ENCODE results near the gene C16orf87.
A peak's percentile ranks its signal among the peaks of the same experiment; 100 is the strongest.

The C16orf87 gene

GRCh38 chr16:46782320-46782719, 48.7 kb downstream of the C16orf87 start:
- in situ Hi-C loops (cut with HindIII; ENCODE audit: low sequenced_read_pairs), result no loop called here
- no peak for TF ChIP-seq CTCF (IDR thresholded peaks at IDR 0.05; ENCODE audit: low read depth, low read length)
- DNase-seq (ENCODE audit: low read depth, low spot score), result no peak
- H3K4me3 ChIP-seq (ENCODE audit: low read depth, low read length), result no peak overlapping the region

GRCh38 chr16:46777804-46778203, 53.2 kb downstream of the C16orf87 start:
- in situ Hi-C loops (cut with HindIII; ENCODE audit: low sequenced_read_pairs), result no loop called here
- H3K4me3 ChIP-seq (ENCODE audit: low read depth, low read length), result no peak overlapping the region
- TF ChIP-seq CTCF (IDR thresholded peaks at IDR 0.05; ENCODE audit: low read depth, low read length), result no peak
- DNase-seq (ENCODE audit: low read depth, low spot score), result no peak

GRCh38 chr16:46775214-46775613, 55.8 kb downstream of the C16orf87 start:
- no peak overlapping the region for H3K4me3 ChIP-seq (ENCODE audit: low read depth, low read length)
- no peak for DNase-seq (ENCODE audit: low read depth, low spot score)
- TF ChIP-seq CTCF (IDR thresholded peaks at IDR 0.05; ENCODE audit: low read depth, low read length), result no peak
- in situ Hi-C loops (cut with HindIII; ENCODE audit: low sequenced_read_pairs), result no loop called here

GRCh38 chr16:46774743-46775177, 56.2 kb downstream of the C16orf87 start:
- H3K4me3 ChIP-seq (ENCODE audit: low read depth, low read length), result no peak overlapping the region
- in situ Hi-C loops (cut with HindIII; ENCODE audit: low sequenced_read_pairs), result no loop called here
- no peak for DNase-seq (ENCODE audit: low read depth, low spot score)
- no peak for TF ChIP-seq CTCF (IDR thresholded peaks at IDR 0.05; ENCODE audit: low read depth, low read length)

GRCh38 chr16:46772463-46772862, 58.5 kb downstream of the C16orf87 start:
- no peak for DNase-seq (ENCODE audit: low read depth, low spot score)
- TF ChIP-seq CTCF (IDR thresholded peaks at IDR 0.05; ENCODE audit: low read depth, low read length), result no peak
- in situ Hi-C loops (cut with HindIII; ENCODE audit: low sequenced_read_pairs), result no loop called here
- no peak overlapping the region for H3K4me3 ChIP-seq (ENCODE audit: low read depth, low read length)

GRCh38 chr16:46768809-46769208, 62.2 kb downstream of the C16orf87 start:
- no peak for DNase-seq (ENCODE audit: low read depth, low spot score)
- in situ Hi-C loops (cut with HindIII; ENCODE audit: low sequenced_read_pairs), result no loop called here
- no peak overlapping the region for H3K4me3 ChIP-seq (ENCODE audit: low read depth, low read length)
- TF ChIP-seq CTCF (IDR thresholded peaks at IDR 0.05; ENCODE audit: low read depth, low read length), result no peak

- no peak overlapping the region for H3K4me3 ChIP-seq (ENCODE audit: low read depth, low read length)
- no peak for TF ChIP-seq CTCF (IDR thresholded peaks at IDR 0.05; ENCODE audit: low read depth, low read length)
- in situ Hi-C loops (cut with HindIII; ENCODE audit: low sequenced_read_pairs), result no loop called here
- DNase-seq (ENCODE audit: low read depth, low spot score), result peak; percentile 68
Observed at GRCh38 chr16:46765050-46765449, 65.9 kb downstream of the C16orf87 start.
